Panc1 (cell line): ENCODE data around the gene MROH7.

ENCODE experiments used
- TF ChIP-seq, protein P1 (sequence below): fragments of 450-650 bp; IDR thresholded peaks from 2 replicates; pipeline ENCODE4 v1.5.1; 2017; ENCODE audit warnings: mild to moderate bottlenecking
- TF ChIP-seq, protein P2 (sequence below), 2 experiments: IDR thresholded peaks; 2 replicates each; pipeline ENCODE4 v1.6.1; 2011 to 2012; ENCODE audit warnings: low read depth in 2 of 2, control low read depth in 1 of 2, low read length in 1 of 2, mild to moderate bottlenecking in 1 of 2, moderate library complexity in 1 of 2; ENCODE audit not compliant: insufficient read depth in 1 of 2

DNA sequence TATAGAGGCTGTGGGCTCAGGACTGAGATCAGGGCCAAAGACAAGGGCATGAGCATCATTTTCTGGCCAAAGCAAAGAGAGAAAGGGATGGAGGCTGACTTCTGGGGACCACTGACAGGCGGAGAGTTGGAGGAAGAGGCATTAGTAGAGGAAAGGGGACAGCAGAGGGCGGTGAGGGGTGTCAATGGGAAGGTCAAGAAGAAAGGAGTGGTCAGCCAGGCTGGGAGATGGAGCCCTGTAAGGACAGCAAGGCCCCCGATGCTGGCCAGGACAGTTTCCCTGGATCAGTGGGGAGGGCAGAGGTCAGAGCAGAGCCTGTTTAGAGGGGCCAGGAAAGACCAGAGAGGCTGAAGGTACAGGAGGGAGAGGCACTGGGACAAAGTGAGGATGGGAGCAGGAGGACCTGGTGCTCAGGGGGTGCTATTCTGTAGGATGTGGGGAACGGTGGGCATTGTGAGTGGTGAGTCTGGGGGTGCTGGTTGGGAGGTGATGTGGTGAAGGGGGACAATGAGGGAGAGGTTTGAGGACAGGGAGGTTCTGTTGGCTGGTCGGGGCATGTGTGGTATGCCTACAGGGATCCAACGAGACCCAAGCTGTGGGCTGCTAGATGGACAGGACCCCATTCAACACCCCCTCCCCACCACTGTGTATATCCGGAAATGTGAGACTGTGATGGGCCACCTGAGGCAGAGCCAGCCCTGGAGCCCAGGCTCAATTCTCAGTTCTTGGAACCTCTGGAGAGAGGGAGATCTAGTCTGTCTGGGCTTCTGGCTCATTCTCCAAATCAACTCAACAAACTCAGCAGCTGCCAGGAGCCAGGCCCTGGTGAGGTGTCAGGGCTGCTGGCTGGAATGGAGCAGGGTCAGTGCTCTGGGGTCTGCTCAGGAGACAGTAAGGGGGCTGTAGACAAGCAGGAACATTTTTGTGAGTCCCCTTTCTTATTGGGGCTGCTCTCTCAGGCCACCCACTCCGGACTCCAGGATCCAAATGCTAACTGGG, 16.8 kb upstream of the MROH7 start:
- TF ChIP-seq, protein P1, sequence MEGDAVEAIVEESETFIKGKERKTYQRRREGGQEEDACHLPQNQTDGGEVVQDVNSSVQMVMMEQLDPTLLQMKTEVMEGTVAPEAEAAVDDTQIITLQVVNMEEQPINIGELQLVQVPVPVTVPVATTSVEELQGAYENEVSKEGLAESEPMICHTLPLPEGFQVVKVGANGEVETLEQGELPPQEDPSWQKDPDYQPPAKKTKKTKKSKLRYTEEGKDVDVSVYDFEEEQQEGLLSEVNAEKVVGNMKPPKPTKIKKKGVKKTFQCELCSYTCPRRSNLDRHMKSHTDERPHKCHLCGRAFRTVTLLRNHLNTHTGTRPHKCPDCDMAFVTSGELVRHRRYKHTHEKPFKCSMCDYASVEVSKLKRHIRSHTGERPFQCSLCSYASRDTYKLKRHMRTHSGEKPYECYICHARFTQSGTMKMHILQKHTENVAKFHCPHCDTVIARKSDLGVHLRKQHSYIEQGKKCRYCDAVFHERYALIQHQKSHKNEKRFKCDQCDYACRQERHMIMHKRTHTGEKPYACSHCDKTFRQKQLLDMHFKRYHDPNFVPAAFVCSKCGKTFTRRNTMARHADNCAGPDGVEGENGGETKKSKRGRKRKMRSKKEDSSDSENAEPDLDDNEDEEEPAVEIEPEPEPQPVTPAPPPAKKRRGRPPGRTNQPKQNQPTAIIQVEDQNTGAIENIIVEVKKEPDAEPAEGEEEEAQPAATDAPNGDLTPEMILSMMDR = no peak
- TF ChIP-seq, protein P2, sequence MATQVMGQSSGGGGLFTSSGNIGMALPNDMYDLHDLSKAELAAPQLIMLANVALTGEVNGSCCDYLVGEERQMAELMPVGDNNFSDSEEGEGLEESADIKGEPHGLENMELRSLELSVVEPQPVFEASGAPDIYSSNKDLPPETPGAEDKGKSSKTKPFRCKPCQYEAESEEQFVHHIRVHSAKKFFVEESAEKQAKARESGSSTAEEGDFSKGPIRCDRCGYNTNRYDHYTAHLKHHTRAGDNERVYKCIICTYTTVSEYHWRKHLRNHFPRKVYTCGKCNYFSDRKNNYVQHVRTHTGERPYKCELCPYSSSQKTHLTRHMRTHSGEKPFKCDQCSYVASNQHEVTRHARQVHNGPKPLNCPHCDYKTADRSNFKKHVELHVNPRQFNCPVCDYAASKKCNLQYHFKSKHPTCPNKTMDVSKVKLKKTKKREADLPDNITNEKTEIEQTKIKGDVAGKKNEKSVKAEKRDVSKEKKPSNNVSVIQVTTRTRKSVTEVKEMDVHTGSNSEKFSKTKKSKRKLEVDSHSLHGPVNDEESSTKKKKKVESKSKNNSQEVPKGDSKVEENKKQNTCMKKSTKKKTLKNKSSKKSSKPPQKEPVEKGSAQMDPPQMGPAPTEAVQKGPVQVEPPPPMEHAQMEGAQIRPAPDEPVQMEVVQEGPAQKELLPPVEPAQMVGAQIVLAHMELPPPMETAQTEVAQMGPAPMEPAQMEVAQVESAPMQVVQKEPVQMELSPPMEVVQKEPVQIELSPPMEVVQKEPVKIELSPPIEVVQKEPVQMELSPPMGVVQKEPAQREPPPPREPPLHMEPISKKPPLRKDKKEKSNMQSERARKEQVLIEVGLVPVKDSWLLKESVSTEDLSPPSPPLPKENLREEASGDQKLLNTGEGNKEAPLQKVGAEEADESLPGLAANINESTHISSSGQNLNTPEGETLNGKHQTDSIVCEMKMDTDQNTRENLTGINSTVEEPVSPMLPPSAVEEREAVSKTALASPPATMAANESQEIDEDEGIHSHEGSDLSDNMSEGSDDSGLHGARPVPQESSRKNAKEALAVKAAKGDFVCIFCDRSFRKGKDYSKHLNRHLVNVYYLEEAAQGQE (IDR thresholded peaks at IDR 0.05; ENCODE audit: insufficient read depth in 1 of 2, low read depth in 2 of 2, low read length in 1 of 2) = no peak
